ENCODE results near the gene PRMT2. TPM values are rescaled to one million over a fixed set of nuclear protein-coding genes. Genes with fewer than 3 reads are reported as not detected.

Gene PRMT2
- total RNA-seq, 4 donors from 2014 or later: 15.5 to 33.5 (median 25.1) TPM

- Histone ChIP-seq H3K4me3 (no peak overlapping the region), H3K4me1 (peaks cover 0 to 6% of the 10 kb centered on the region in 2 donors), H3K9me3 (no peaks in the 10 kb centered on the region), H3K27ac (no peak overlapping the region), H3K36me3 (no peaks in the 10 kb centered on the region), H3K27me3 (peaks cover 0 to 5% (median 0%) of the 10 kb centered on the region in 3 donors)
- peak in 1 of 2 donors; percentile 33 for ATAC-seq
- no peak for DNase-seq
- in situ Hi-C loops (cut with MboI; ENCODE audit: low sequenced_read_pairs in 4 of 4): no loop called here
- TF ChIP-seq CTCF (IDR thresholded peaks at IDR 0.05 in 4 of 5, conservative IDR thresholded peaks at IDR 0.05 in 1 of 5) (no peak), POLR2A (IDR thresholded peaks at IDR 0.05) (no peak)
- intact Hi-C loops (cut with DNase I; ENCODE audit: low total_unique reads): no loop called here
Observed at GRCh38 chr21:46598581-46599572, 36.6 kb upstream of the PRMT2 start.

GRCh38 chr21:46600305-46600704 is 35.2 kb upstream of the PRMT2 start:
- intact Hi-C loops (cut with DNase I; ENCODE audit: low total_unique reads): no loop called here
- TF ChIP-seq CTCF (IDR thresholded peaks at IDR 0.05 in 4 of 5, conservative IDR thresholded peaks at IDR 0.05 in 1 of 5) (no peak), POLR2A (IDR thresholded peaks at IDR 0.05) (no peak)
- H3K36me3 ChIP-seq: no peaks in the 10 kb centered on the region
- ATAC-seq (no peak), DNase-seq (no peak)
- H3K27ac ChIP-seq: no peak overlapping the region
- peaks cover 0 to 5% (median 0%) of the 10 kb centered on the region in 3 donors for H3K27me3 ChIP-seq
- H3K9me3 ChIP-seq: no peaks in the 10 kb centered on the region
- H3K4me3 ChIP-seq: no peak overlapping the region
- in situ Hi-C loops (cut with MboI; ENCODE audit: low sequenced_read_pairs in 4 of 4): no loop called here
- peaks cover 0 to 6% of the 10 kb centered on the region in 2 donors for H3K4me1 ChIP-seq

- no peaks in the 10 kb centered on the region for H3K9me3 ChIP-seq
- intact Hi-C loops (cut with DNase I; ENCODE audit: low total_unique reads): no loop called here
- no peak overlapping the region for H3K4me3 ChIP-seq
- no peak overlapping the region for H3K27ac ChIP-seq
- H3K27me3 ChIP-seq: peaks cover 0 to 5% (median 0%) of the 10 kb centered on the region in 3 donors
- ATAC-seq: no peak
- in situ Hi-C loops (cut with MboI; ENCODE audit: low sequenced_read_pairs in 4 of 4): no loop called here
- DNase-seq: no peak
- no peaks in the 10 kb centered on the region for H3K36me3 ChIP-seq
- H3K4me1 ChIP-seq: peaks cover 0 to 6% of the 10 kb centered on the region in 2 donors
- TF ChIP-seq CTCF (IDR thresholded peaks at IDR 0.05 in 4 of 5, conservative IDR thresholded peaks at IDR 0.05 in 1 of 5) (no peak), POLR2A (IDR thresholded peaks at IDR 0.05) (no peak)
Observed at GRCh38 chr21:46600978-46601377, 34.5 kb upstream of the PRMT2 start.

- H3K27ac ChIP-seq: no peak overlapping the region
- peaks cover 0 to 2% (median 0%) of the 10 kb centered on the region in 3 donors for H3K27me3 ChIP-seq
- peaks cover 0 to 6% of the 10 kb centered on the region in 2 donors for H3K4me1 ChIP-seq
- no peak for TF ChIP-seq CTCF (IDR thresholded peaks at IDR 0.05 in 4 of 5, conservative IDR thresholded peaks at IDR 0.05 in 1 of 5)
- no peak for TF ChIP-seq POLR2A (IDR thresholded peaks at IDR 0.05)
- H3K36me3 ChIP-seq: no peaks in the 10 kb centered on the region
- H3K9me3 ChIP-seq: no peaks in the 10 kb centered on the region
- H3K4me3 ChIP-seq: no peak overlapping the region
- intact Hi-C loops (cut with DNase I; ENCODE audit: low total_unique reads): no loop called here
- in situ Hi-C loops (cut with MboI; ENCODE audit: low sequenced_read_pairs in 4 of 4): no loop called here
- ATAC-seq (no peak), DNase-seq (no peak)
Observed at GRCh38 chr21:46603228-46603627, 32.2 kb upstream of the PRMT2 start.
